Neural cell (in vitro differentiated cells): ENCODE measurements around the gene LTB4R2.

Experiments used
- EP300 ChIP-seq: fragments of 450-650 bp; conservative IDR thresholded peaks from 2 replicates; pipeline ENCODE4 v1.6.1; 2014; ENCODE audit warnings: antibody characterized with exemption, mild to moderate bottlenecking, moderate library complexity; ENCODE audit not compliant: poor library complexity, severe bottlenecking
- EZH2 ChIP-seq: fragments of 200-600, 300-800 bp; shearing (Covaris generic), sonication (generic); IDR thresholded peaks from 2 replicates; pipeline ENCODE4 v1.6.1; 2014; ENCODE audit warnings: antibody characterized with exemption, low read length, borderline replicate concordance, mild to moderate bottlenecking; ENCODE audit not compliant: insufficient read depth, poor library complexity, severe bottlenecking
- POLR2AphosphoS5 ChIP-seq: IDR thresholded peaks from 2 replicates; pipeline ENCODE4 v1.6.1; 2012
- RAD21 ChIP-seq: fragments of 450-650 bp; conservative IDR thresholded peaks from 2 replicates; pipeline ENCODE4 v1.6.1; 2014; ENCODE audit warnings: antibody characterized with exemption, mild to moderate bottlenecking, moderate library complexity
- SMC3 ChIP-seq: fragments of 450-650 bp; conservative IDR thresholded peaks from 2 replicates; pipeline ENCODE4 v1.6.1; 2014; ENCODE audit warnings: antibody characterized with exemption, mild to moderate bottlenecking, moderate library complexity; ENCODE audit not compliant: poor library complexity
- TAF1 ChIP-seq: IDR thresholded peaks from 2 replicates; pipeline ENCODE4 v1.6.1; 2012; ENCODE audit warnings: low read depth
- TF ChIP-seq, protein P1 (sequence below): fragments of 450-650 bp; IDR thresholded peaks from 2 replicates; pipeline ENCODE4 v1.5.1; 2014; ENCODE audit warnings: antibody characterized with exemption, mild to moderate bottlenecking, moderate library complexity; ENCODE audit not compliant: poor library complexity, severe bottlenecking
- TF ChIP-seq, protein P2 (sequence below): IDR thresholded peaks from 2 replicates; pipeline ENCODE4 v1.6.1; 2012; ENCODE audit warnings: borderline replicate concordance

DNA sequence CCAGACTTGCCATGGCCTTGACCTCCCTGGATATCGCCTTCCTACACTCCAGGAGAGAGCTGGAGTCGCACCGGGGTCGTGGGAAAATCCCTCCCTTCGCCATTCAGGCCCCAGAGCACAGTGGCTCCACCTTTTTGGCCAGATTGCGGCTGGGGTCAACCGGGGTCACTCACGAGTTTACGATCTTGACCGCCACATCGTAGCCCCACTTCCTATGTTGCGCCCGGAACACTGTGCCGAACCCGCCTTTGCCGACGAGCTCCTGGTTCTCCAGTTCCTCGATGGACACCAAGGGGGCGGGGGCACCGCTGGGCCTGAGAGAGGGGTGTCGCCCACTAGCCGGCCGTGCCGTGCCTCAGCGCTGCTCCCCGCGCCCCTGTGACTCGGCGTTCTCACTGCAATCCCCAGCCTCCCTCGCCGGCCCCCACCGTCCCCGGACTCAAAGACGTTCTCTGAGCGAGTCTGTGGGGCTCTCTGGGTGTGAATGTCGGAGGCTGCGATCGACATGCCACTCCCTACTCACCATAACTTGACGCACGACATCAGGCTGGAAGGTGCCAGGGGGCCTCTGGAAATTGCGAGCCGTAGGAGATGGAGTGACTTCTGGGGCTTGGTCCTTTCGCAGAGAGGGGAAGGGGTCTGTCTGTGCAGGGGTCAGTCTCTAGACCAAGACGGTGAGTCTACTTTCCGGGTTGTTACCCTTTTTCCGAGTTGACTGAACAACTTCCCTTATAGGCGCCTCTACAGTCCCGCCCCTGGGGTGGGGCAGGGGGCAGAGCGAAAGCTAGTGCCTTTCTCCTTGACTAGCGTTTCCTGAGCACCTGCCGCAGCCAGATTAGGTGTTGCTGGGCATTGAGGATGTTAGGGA lies 29.6 kb downstream of the LTB4R2 start, which contains the start of gene RIPK3:
- no peak for TF ChIP-seq POLR2AphosphoS5
- TF ChIP-seq, protein P1, sequence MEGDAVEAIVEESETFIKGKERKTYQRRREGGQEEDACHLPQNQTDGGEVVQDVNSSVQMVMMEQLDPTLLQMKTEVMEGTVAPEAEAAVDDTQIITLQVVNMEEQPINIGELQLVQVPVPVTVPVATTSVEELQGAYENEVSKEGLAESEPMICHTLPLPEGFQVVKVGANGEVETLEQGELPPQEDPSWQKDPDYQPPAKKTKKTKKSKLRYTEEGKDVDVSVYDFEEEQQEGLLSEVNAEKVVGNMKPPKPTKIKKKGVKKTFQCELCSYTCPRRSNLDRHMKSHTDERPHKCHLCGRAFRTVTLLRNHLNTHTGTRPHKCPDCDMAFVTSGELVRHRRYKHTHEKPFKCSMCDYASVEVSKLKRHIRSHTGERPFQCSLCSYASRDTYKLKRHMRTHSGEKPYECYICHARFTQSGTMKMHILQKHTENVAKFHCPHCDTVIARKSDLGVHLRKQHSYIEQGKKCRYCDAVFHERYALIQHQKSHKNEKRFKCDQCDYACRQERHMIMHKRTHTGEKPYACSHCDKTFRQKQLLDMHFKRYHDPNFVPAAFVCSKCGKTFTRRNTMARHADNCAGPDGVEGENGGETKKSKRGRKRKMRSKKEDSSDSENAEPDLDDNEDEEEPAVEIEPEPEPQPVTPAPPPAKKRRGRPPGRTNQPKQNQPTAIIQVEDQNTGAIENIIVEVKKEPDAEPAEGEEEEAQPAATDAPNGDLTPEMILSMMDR: no peak
- TF ChIP-seq RAD21: no peak
- TF ChIP-seq, protein P2, sequence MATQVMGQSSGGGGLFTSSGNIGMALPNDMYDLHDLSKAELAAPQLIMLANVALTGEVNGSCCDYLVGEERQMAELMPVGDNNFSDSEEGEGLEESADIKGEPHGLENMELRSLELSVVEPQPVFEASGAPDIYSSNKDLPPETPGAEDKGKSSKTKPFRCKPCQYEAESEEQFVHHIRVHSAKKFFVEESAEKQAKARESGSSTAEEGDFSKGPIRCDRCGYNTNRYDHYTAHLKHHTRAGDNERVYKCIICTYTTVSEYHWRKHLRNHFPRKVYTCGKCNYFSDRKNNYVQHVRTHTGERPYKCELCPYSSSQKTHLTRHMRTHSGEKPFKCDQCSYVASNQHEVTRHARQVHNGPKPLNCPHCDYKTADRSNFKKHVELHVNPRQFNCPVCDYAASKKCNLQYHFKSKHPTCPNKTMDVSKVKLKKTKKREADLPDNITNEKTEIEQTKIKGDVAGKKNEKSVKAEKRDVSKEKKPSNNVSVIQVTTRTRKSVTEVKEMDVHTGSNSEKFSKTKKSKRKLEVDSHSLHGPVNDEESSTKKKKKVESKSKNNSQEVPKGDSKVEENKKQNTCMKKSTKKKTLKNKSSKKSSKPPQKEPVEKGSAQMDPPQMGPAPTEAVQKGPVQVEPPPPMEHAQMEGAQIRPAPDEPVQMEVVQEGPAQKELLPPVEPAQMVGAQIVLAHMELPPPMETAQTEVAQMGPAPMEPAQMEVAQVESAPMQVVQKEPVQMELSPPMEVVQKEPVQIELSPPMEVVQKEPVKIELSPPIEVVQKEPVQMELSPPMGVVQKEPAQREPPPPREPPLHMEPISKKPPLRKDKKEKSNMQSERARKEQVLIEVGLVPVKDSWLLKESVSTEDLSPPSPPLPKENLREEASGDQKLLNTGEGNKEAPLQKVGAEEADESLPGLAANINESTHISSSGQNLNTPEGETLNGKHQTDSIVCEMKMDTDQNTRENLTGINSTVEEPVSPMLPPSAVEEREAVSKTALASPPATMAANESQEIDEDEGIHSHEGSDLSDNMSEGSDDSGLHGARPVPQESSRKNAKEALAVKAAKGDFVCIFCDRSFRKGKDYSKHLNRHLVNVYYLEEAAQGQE: no peak
- no peak for TF ChIP-seq TAF1
- TF ChIP-seq EZH2: no peak
- no peak for TF ChIP-seq EP300
- no peak for TF ChIP-seq SMC3
